H1 (cell line): ENCODE measurements around the gene RNASE2. TPM values are rescaled to one million over a fixed set of nuclear protein-coding genes. Genes with fewer than 3 reads are reported as not detected.

ENCODE experiments used
- CTCF ChIA-PET: fragments of 300-600 bp; sonication (Branson Sonifier 250); formaldehyde crosslinking; loops from one replicate; lab custom pipeline; 2021; ENCODE audit not compliant: partially characterized antibody; lab: Charles Lee
- POLR2A ChIA-PET: fragments of 300-600 bp; sonication (Branson Sonifier 250); formaldehyde crosslinking; loops from one replicate; lab custom pipeline; 2021; ENCODE audit warnings: inconsistent platforms; ENCODE audit not compliant: partially characterized antibody; lab: Charles Lee
- DNase-seq, 2 experiments: peaks; one replicate each; pipeline versions ENCODE4 v3.0.0 to v3.0.0-alpha.2; 2010 to 2022; ENCODE audit warnings: low spot score in 2 of 2, low read depth in 1 of 2, mixed read lengths in 1 of 2
- FAIRE-seq: peaks from 2 replicates; lab custom pipeline; 2011; peaks lifted over from hg19 to GRCh38; lab: Jason Lieb, UNC
- H2AFZ ChIP-seq: 2 replicates; pipeline ENCODE4 v1.8.1; 2012; ENCODE audit warnings: low read length, inconsistent platforms
- H2AK5ac ChIP-seq: 2 replicates; pipeline ENCODE4 v1.6.1; 2013; ENCODE audit warnings: low read depth, low read length
- H2BK120ac ChIP-seq: replicated peaks from 2 replicates; pipeline ENCODE3; 2013; ENCODE audit warnings: low read depth, low read length, inconsistent platforms
- H2BK12ac ChIP-seq: 2 replicates; pipeline ENCODE4 v1.6.1; 2013; ENCODE audit warnings: low read depth, low read length
- H2BK15ac ChIP-seq: 2 replicates; pipeline ENCODE4 v1.6.1; 2013; ENCODE audit warnings: low read length
- H2BK20ac ChIP-seq: 2 replicates; pipeline ENCODE4 v1.6.1; 2013; ENCODE audit warnings: low read length
- H2BK5ac ChIP-seq: 2 replicates; pipeline ENCODE4 v1.6.1; 2013; ENCODE audit warnings: low read depth, low read length
- H3K14ac ChIP-seq: 2 replicates; pipeline ENCODE4 v1.6.1; 2013; ENCODE audit warnings: inconsistent platforms; ENCODE audit not compliant: insufficient read length
- H3K18ac ChIP-seq: 2 replicates; pipeline ENCODE4 v1.6.1; 2013; ENCODE audit warnings: low read length; ENCODE audit errors: extremely low read depth
- H3K23ac ChIP-seq: 2 replicates; pipeline ENCODE4 v1.6.1; 2013; ENCODE audit warnings: inconsistent platforms; ENCODE audit not compliant: insufficient read length
- H3K23me2 ChIP-seq: 2 replicates; pipeline ENCODE4 v1.6.1; 2013; ENCODE audit warnings: low read depth, low read length
- H3K27ac ChIP-seq: 2 replicates; pipeline ENCODE4 v1.6.1; 2011; ENCODE audit warnings: low read depth, low read length, inconsistent platforms
- H3K27me3 ChIP-seq, 4 experiments: replicated peaks in 1 of 4; 1 replicate in 1 of 4; 2 replicates in 3 of 4; pipeline versions ENCODE4 v1.6.1 to v1.8.1; 2011 to 2013; ENCODE audit warnings: low read length in 3 of 4, mild to moderate bottlenecking in 3 of 4, inconsistent platforms in 2 of 4, mixed read lengths in 2 of 4, moderate library complexity in 1 of 4; ENCODE audit not compliant: control insufficient read depth in 3 of 4, insufficient read depth in 3 of 4; ENCODE audit errors: extremely low read depth in 1 of 4
- H3K36me3 ChIP-seq, 4 experiments: 2 replicates each; pipeline versions ENCODE4 v1.6.1 to v1.8.1; 2011 to 2013; ENCODE audit warnings: mild to moderate bottlenecking in 4 of 4, low read length in 3 of 4, moderate library complexity in 2 of 4, control low read depth in 1 of 4, inconsistent platforms in 1 of 4; ENCODE audit not compliant: insufficient read depth in 4 of 4, control insufficient read depth in 2 of 4
- H3K4ac ChIP-seq: replicated peaks from 2 replicates; pipeline ENCODE3; 2013; ENCODE audit warnings: low read length, low read depth, mixed read lengths, inconsistent platforms; ENCODE audit not compliant: insufficient read length
- H3K4me1 ChIP-seq, 4 experiments: replicated peaks in 1 of 4; 1 replicate in 1 of 4; 2 replicates in 3 of 4; pipeline versions ENCODE4 v1.6.1 to v1.8.1; 2011 to 2013; ENCODE audit warnings: low read length in 3 of 4, inconsistent platforms in 2 of 4, mixed read lengths in 1 of 4; ENCODE audit not compliant: insufficient read depth in 4 of 4, control insufficient read depth in 3 of 4
- H3K4me2 ChIP-seq, 2 experiments: 2 replicates each; pipeline versions ENCODE4 v1.6.1 to v1.8.1; 2011 to 2013; ENCODE audit warnings: low read depth in 2 of 2, low read length in 2 of 2, control low read depth in 1 of 2, inconsistent platforms in 1 of 2, mild to moderate bottlenecking in 1 of 2; ENCODE audit not compliant: insufficient read depth in 1 of 2
- H3K4me3 ChIP-seq, 4 experiments: fragments of 200-600, 300-600 bp in 1 of 4; sonication (generic), shearing (Covaris generic), sonication (Bioruptor Twin) in 1 of 4; 2 replicates each; pipeline versions ENCODE4 v1.5.1 to v1.8.1; 2011 to 2016; ENCODE audit warnings: low read length in 4 of 4, low read depth in 3 of 4, control low read depth in 2 of 4, inconsistent platforms in 2 of 4, mild to moderate bottlenecking in 2 of 4, mixed read lengths in 1 of 4, moderate library complexity in 1 of 4; ENCODE audit not compliant: insufficient read depth in 2 of 4; ENCODE audit errors: extremely low read depth in 1 of 4
- H3K56ac ChIP-seq: replicated peaks from 2 replicates; pipeline ENCODE3; 2013; ENCODE audit warnings: low read depth, mild to moderate bottlenecking, mixed read lengths, low read length, inconsistent platforms; ENCODE audit not compliant: insufficient read length
- H3K79me1 ChIP-seq: 2 replicates; pipeline ENCODE4 v1.6.1; 2013; ENCODE audit warnings: low read depth, low read length, control low read depth
- H3K79me2 ChIP-seq, 2 experiments: 2 replicates each; pipeline versions ENCODE4 v1.6.1 to v1.8.1; 2012 to 2013; ENCODE audit warnings: low read length in 2 of 2, mild to moderate bottlenecking in 2 of 2, inconsistent platforms in 1 of 2; ENCODE audit not compliant: insufficient read depth in 2 of 2, control insufficient read depth in 1 of 2
- H3K9ac ChIP-seq, 4 experiments: replicated peaks in 1 of 4; 1 replicate in 1 of 4; 2 replicates in 3 of 4; pipeline versions ENCODE4 v1.6.1 to v1.8.1; 2011 to 2013; ENCODE audit warnings: low read depth in 3 of 4, low read length in 3 of 4, control low read depth in 2 of 4, mild to moderate bottlenecking in 2 of 4, moderate library complexity in 2 of 4, inconsistent platforms in 1 of 4; ENCODE audit errors: extremely low read depth in 1 of 4
- H3K9me3 ChIP-seq, 2 experiments: 2 replicates each; pipeline versions ENCODE4 v1.6.1 to v1.8.1; 2012 to 2013; ENCODE audit warnings: mild to moderate bottlenecking in 2 of 2, moderate library complexity in 2 of 2, control low read depth in 1 of 2, inconsistent platforms in 1 of 2, low read depth in 1 of 2, low read length in 1 of 2, mixed read lengths in 1 of 2; ENCODE audit not compliant: insufficient read depth in 2 of 2
- H4K20me1 ChIP-seq, 2 experiments: replicated peaks in 1 of 2; 2 replicates each; pipeline versions ENCODE3 to v1.8.1; 2011 to 2013; ENCODE audit warnings: inconsistent platforms in 2 of 2, low read length in 2 of 2, mild to moderate bottlenecking in 1 of 2; ENCODE audit not compliant: insufficient read depth in 2 of 2, control insufficient read depth in 1 of 2
- H4K5ac ChIP-seq: 2 replicates; pipeline ENCODE4 v1.6.1; 2013; ENCODE audit warnings: low read length, low read depth, mixed read lengths, inconsistent platforms; ENCODE audit not compliant: insufficient read length
- H4K8ac ChIP-seq: 2 replicates; pipeline ENCODE4 v1.8.0; 2013; ENCODE audit warnings: mild to moderate bottlenecking, moderate library complexity, low read length, inconsistent platforms; ENCODE audit not compliant: insufficient read depth; ENCODE audit errors: extremely low read depth
- H4K91ac ChIP-seq: replicated peaks from 2 replicates; pipeline ENCODE3; 2013; ENCODE audit warnings: low read length, mixed read lengths, inconsistent platforms; ENCODE audit not compliant: insufficient read length
- CHD1 ChIP-seq: IDR thresholded peaks from 2 replicates; pipeline ENCODE4 v1.6.1; 2012; ENCODE audit warnings: low read depth, low read length, improper control_type of control experiment
- CHD2 ChIP-seq: IDR thresholded peaks from 2 replicates; pipeline ENCODE4 v1.6.1; 2012; ENCODE audit warnings: low read length, improper control_type of control experiment
- CTBP2 ChIP-seq: IDR thresholded peaks from 2 replicates; pipeline ENCODE4 v1.7.0; 2011; ENCODE audit warnings: borderline replicate concordance, mild to moderate bottlenecking, moderate library complexity, mixed read lengths, low read length; ENCODE audit not compliant: insufficient read depth, insufficient read length
- FOSL1 ChIP-seq: IDR thresholded peaks from 2 replicates; pipeline ENCODE4 v1.6.1; 2011; ENCODE audit warnings: mild to moderate bottlenecking, low read depth, low read length, moderate library complexity; ENCODE audit not compliant: insufficient read depth
- HDAC6 ChIP-seq: IDR thresholded peaks from one replicate; pipeline ENCODE4 v1.7.1; 2012; ENCODE audit warnings: low read depth, mild to moderate bottlenecking, inconsistent platforms, low read length, moderate library complexity
- MAFK ChIP-seq: IDR thresholded peaks from 2 replicates; pipeline ENCODE4 v1.6.1; 2012; ENCODE audit warnings: low read depth, mild to moderate bottlenecking, improper control_type of control experiment, low read length
- POLR2A ChIP-seq, 2 experiments: IDR thresholded peaks; 1 replicate in 1 of 2; 2 replicates in 1 of 2; pipeline ENCODE4 v1.6.1; 2011; ENCODE audit warnings: low read depth in 2 of 2, low read length in 2 of 2, mild to moderate bottlenecking in 2 of 2; ENCODE audit errors: control extremely low read depth in 1 of 2
- POU5F1 ChIP-seq: IDR thresholded peaks from 2 replicates; pipeline ENCODE4 v1.6.1; 2011; ENCODE audit warnings: low read depth, mild to moderate bottlenecking, low read length, moderate library complexity
- RFX5 ChIP-seq: IDR thresholded peaks from 2 replicates; pipeline ENCODE4 v1.6.1; 2011; ENCODE audit warnings: low read depth, low read length, improper control_type of control experiment, borderline replicate concordance
- RXRA ChIP-seq: IDR thresholded peaks from 2 replicates; pipeline ENCODE4 v1.6.1; 2011; ENCODE audit warnings: low read depth, mild to moderate bottlenecking, low read length, moderate library complexity; ENCODE audit not compliant: insufficient read depth
- SAP30 ChIP-seq: fragments of 300-600 bp; sonication (generic); IDR thresholded peaks from 2 replicates; pipeline ENCODE4 v1.7.1; 2012; ENCODE audit warnings: low read length, moderate library complexity, mild to moderate bottlenecking, inconsistent platforms; ENCODE audit not compliant: insufficient read depth, insufficient replicate concordance
- SIRT6 ChIP-seq: IDR thresholded peaks from one replicate; pipeline ENCODE4 v1.7.1; 2012; ENCODE audit warnings: low read length, inconsistent platforms
- SUZ12 ChIP-seq: fragments of 200-600 bp; sonication (generic); IDR thresholded peaks from 2 replicates; pipeline ENCODE4 v1.6.1; 2012; ENCODE audit warnings: mild to moderate bottlenecking, inconsistent platforms, low read length, moderate library complexity, mixed read lengths
- TAF7 ChIP-seq: optimal IDR thresholded peaks from 2 replicates; pipeline ENCODE3; 2011; ENCODE audit warnings: low read depth, mild to moderate bottlenecking, inconsistent platforms, low read length, moderate library complexity, borderline replicate concordance
- YY1 ChIP-seq: IDR thresholded peaks from 2 replicates; pipeline ENCODE4 v1.6.1; 2011; ENCODE audit warnings: low read depth, mild to moderate bottlenecking, low read length
- WGBS, 2 experiments: shearing (Covaris generic) in 1 of 2; methylation state at CpG; one replicate each; pipeline versions ENCODE4 v1.1.6 to v1.1.7; 2013 to 2015; ENCODE audit warnings: low lambda C conversion rate in 2 of 2, mixed read lengths in 2 of 2, inconsistent platforms in 1 of 2, low coverage in 1 of 2, missing lambda C conversion rate in 1 of 2; ENCODE audit not compliant: insufficient replicate concordance in 2 of 2, insufficient coverage in 1 of 2, insufficient read length in 1 of 2; ENCODE audit errors: extremely low coverage in 1 of 2, missing lambda C conversion rate in 1 of 2; 5-methylcytosine and 5-hydroxymethylcytosine counted together
- polyA plus RNA-seq, 7 experiments: library from polyadenylated mRNA; depleted of rRNA in 3 of 7; stranded (reverse) in 5 of 7; unstranded in 2 of 7; fragments of >200 nt in 5 of 7; fragments of 200-250 nt in 2 of 7; gene quantifications; 1 replicate in 5 of 7; 2 replicates in 1 of 7; 4 replicates in 1 of 7; pipeline versions ENCODE4 v1.2.1 to v1.2.3, GENCODE V29; 2011 to 2013; ENCODE audit warnings: missing spikeins in 2 of 7, mixed read lengths in 2 of 7
- total RNA-seq: library from RNA; stranded (reverse); fragmentation: NEBNext Ultra II Directional; extraction: Animal tissue kit (Norgen Biotek cat#: 25700); gene quantifications from 2 replicates; pipeline ENCODE4 v1.2.1, GENCODE V29; 2021

RNASE2 gene
- total and polyA plus RNA-seq, 2 of the 8 experiments (the other 6 are each of a cell fraction or from before 2014, with no cell fraction given), result not detected

GRCh38 chr14:20935303-20935984 is 19.8 kb upstream of the RNASE2 start:
- no peak overlapping the region for H3K4ac ChIP-seq
- H3K27me3 ChIP-seq, result no peaks in the 10 kb centered on the region
- no peak overlapping the region for H3K4me3 ChIP-seq
- WGBS, 2 experiments, result 87% methylated on average over 5 of the region's 5 CpGs; no CpG with 5 or more reads in 1 of the 2 experiments
- H2BK20ac ChIP-seq, result no peak overlapping the region
- H3K79me1 ChIP-seq, result no peaks in the 10 kb centered on the region
- no peak overlapping the region for H4K5ac ChIP-seq
- H3K14ac ChIP-seq, result no peak overlapping the region
- CTCF ChIA-PET, result no interaction called here
- no peaks in the 10 kb centered on the region for H4K20me1 ChIP-seq
- no peak for DNase-seq
- H3K4me1 ChIP-seq, result no peaks in the 10 kb centered on the region
- no peak overlapping the region for H2AFZ ChIP-seq
- H2AK5ac ChIP-seq, result no peak overlapping the region
- H2BK120ac ChIP-seq, result no peak overlapping the region
- no peaks in the 10 kb centered on the region for H3K9me3 ChIP-seq
- no peak overlapping the region for H2BK5ac ChIP-seq
- H3K18ac ChIP-seq, result no peak overlapping the region
- no peak overlapping the region for H3K4me2 ChIP-seq
- H2BK12ac ChIP-seq, result no peak overlapping the region
- no peak overlapping the region for H3K23ac ChIP-seq
- no peaks in the 10 kb centered on the region for H3K23me2 ChIP-seq
- H3K56ac ChIP-seq, result no peak overlapping the region
- no peak overlapping the region for H4K91ac ChIP-seq
- no peak overlapping the region for H3K27ac ChIP-seq
- no peak for FAIRE-seq
- POLR2A ChIA-PET, result no interaction called here
- no peaks in the 10 kb centered on the region for H3K79me2 ChIP-seq
- no peak overlapping the region for H4K8ac ChIP-seq
- no peaks in the 10 kb centered on the region for H3K36me3 ChIP-seq
- H3K9ac ChIP-seq, result no peak overlapping the region
- no peak overlapping the region for H2BK15ac ChIP-seq
- no peak for TF ChIP-seq RFX5
- no peak for TF ChIP-seq FOSL1
- no peak for TF ChIP-seq POLR2A (IDR thresholded peaks at IDR 0.05; ENCODE audit: control extremely low read depth in 1 of 2, low read depth in 2 of 2, low read length in 2 of 2)
- no peak for TF ChIP-seq TAF7
- TF ChIP-seq HDAC6, result no peak
- no peak for TF ChIP-seq SUZ12
- no peak for TF ChIP-seq POU5F1
- no peak for TF ChIP-seq CHD2
- no peak for TF ChIP-seq YY1
- no peak for TF ChIP-seq MAFK
- TF ChIP-seq CHD1, result no peak
- TF ChIP-seq CTBP2, result no peak
- TF ChIP-seq SAP30, result no peak
- TF ChIP-seq SIRT6, result no peak
- no peak for TF ChIP-seq RXRA
